Activated CD8-positive, alpha-beta memory T cell treated with anti-CD3 and anti-CD28 coated beads, Interleukin-2, amount 50 U/mL, for 1 hour (primary cell): Measurements from ENCODE around the gene MTCH2.

Experiments
- DNase-seq: peaks from one replicate; pipeline ENCODE4 v3.0.0-alpha.2; 2020; ENCODE audit errors: extremely low read depth

MTCH2 gene

GRCh38 chr11:47589977-47590861 lies 52.1 kb downstream of the MTCH2 start:
- no peak for DNase-seq

- no peak for DNase-seq
Observed at GRCh38 chr11:47589584-47589976, 52.8 kb downstream of the MTCH2 start.

- DNase-seq, result no peak
Observed at GRCh38 chr11:47589118-47589517, 53.2 kb downstream of the MTCH2 start.

GRCh38 chr11:47587723-47588326 lies 54.5 kb downstream of the MTCH2 start:
- no peak for DNase-seq

- no peak for DNase-seq
Observed at GRCh38 chr11:47587039-47587716, 55.2 kb downstream of the MTCH2 start.

GRCh38 chr11:47586098-47586855 lies 56.1 kb downstream of the MTCH2 start, which contains the start of gene FAM180B:
Gene FAM180B, plus strand, starts transcription at chr11:47586678. Its CDS starts 91 bp downstream, at chr11:47586769.
- no peak for DNase-seq

GRCh38 chr11:47583844-47584243 lies 58.5 kb downstream of the MTCH2 start:
- no peak for DNase-seq

GRCh38 chr11:47578524-47579494 lies 63.5 kb downstream of the MTCH2 start, which contains the start of the genes KBTBD4 and NDUFS3:
Gene KBTBD4, minus strand, starts transcription at chr11:47578970. Its CDS starts 19 bp downstream, at chr11:47578951.
Gene NDUFS3, plus strand, starts transcription at chr11:47579074. Its CDS starts 18 bp downstream, at chr11:47579092.
- DNase-seq, result peak; percentile 80

- no peak for DNase-seq
Observed at GRCh38 chr11:47577460-47578041, 64.8 kb downstream of the MTCH2 start.

- no peak for DNase-seq
Observed at GRCh38 chr11:47573321-47573720, 69.0 kb downstream of the MTCH2 start.

- DNase-seq, result no peak
Observed at GRCh38 chr11:47572715-47573255, 69.6 kb downstream of the MTCH2 start.

GRCh38 chr11:47571895-47572294 lies 70.5 kb downstream of the MTCH2 start:
- DNase-seq, result no peak

- DNase-seq, result no peak
Observed at GRCh38 chr11:47571357-47571729, 71.0 kb downstream of the MTCH2 start.

GRCh38 chr11:47570651-47571356 lies 71.6 kb downstream of the MTCH2 start:
- no peak for DNase-seq

- DNase-seq, result no peak
Observed at GRCh38 chr11:47569646-47570045, 72.7 kb downstream of the MTCH2 start.
